ENCODE measurements around the gene C14orf180. TPM values are rescaled to one million over a fixed set of nuclear protein-coding genes. Genes with fewer than 3 reads are reported as not detected.
"Not testable (repeated sequence)": the region's sequence is repeated elsewhere in the genome, so short reads cannot be mapped to it uniquely, and the experiment has no call there.

The C14orf180 gene
- total and polyA plus RNA-seq, 12 donors, result 13.8 to 139 (median 75.1) TPM

DNA sequence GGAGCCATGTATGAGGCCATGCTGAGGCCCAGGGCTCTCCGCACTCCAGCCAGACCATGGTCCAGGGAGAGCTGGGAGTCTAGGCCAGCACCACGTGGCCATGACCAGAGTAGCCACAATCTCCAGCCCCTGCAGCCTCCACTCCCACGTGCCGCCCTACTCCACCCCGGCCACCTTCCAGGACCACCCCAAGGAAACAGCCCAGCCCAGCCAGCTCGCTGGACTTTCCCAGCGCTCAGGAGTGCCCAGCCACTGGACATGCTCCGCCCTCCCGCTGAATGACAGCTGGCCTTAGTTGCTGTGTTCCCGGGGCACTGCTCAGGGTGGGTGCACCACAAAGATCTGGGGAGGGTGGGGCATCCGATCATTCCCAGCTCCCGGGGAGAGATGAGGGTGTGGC lies 2.1 kb upstream of the C14orf180 start:
- Histone ChIP-seq H3K4me3 (no peak overlapping the region), H3K9me3 (no peaks in the 10 kb centered on the region), H3K27ac (no peak overlapping the region), H3K36me3 (no peaks in the 10 kb centered on the region), H3K4me1 (peaks cover 2 to 69% (median 22%) of the 10 kb centered on the region in 9 donors), H3K27me3 (peaks cover 0 to 31% (median 16%) of the 10 kb centered on the region in 7 donors)
- DNase-seq, result no peak
- intact Hi-C loops (cut with DNase I), result loop anchor here in 1 of 10 donors (10.0 kb wide), 1 partner anchor 503 kb away; no protein-coding TSS in a partner anchor
- TF ChIP-seq, protein P1, sequence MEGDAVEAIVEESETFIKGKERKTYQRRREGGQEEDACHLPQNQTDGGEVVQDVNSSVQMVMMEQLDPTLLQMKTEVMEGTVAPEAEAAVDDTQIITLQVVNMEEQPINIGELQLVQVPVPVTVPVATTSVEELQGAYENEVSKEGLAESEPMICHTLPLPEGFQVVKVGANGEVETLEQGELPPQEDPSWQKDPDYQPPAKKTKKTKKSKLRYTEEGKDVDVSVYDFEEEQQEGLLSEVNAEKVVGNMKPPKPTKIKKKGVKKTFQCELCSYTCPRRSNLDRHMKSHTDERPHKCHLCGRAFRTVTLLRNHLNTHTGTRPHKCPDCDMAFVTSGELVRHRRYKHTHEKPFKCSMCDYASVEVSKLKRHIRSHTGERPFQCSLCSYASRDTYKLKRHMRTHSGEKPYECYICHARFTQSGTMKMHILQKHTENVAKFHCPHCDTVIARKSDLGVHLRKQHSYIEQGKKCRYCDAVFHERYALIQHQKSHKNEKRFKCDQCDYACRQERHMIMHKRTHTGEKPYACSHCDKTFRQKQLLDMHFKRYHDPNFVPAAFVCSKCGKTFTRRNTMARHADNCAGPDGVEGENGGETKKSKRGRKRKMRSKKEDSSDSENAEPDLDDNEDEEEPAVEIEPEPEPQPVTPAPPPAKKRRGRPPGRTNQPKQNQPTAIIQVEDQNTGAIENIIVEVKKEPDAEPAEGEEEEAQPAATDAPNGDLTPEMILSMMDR (IDR thresholded peaks at IDR 0.05), result no peak
- 64 to 70% methylated on average over 12 of the region's 12 CpGs for WGBS, 2 donors
- no peak for ATAC-seq

DNA sequence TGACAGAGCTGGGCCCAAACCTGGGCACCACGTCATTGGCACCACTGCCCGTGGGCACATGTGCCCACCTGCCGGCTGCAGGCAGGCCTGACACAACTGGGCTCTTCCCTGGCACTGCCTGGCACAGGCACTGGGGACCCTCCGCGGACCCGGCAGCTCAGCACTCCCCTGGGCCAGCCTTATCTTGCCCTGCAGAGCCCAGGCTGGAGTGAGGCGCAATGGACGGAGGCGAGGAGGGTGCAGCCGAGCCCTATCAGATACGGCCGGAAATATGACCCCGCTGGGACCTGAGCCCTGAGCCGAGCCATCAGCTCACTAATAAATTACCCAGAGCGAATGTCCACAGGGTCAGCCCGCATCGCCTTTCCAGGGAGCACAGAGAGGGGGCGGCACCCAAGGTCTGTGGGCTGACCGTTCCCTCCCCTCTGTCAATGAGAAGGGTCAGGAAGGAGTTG lies 1.7 kb upstream of the C14orf180 start:
- intact Hi-C loops (cut with DNase I), result loop anchor here in 1 of 10 donors (10.0 kb wide), 1 partner anchor 503 kb away; no protein-coding TSS in a partner anchor
- Histone ChIP-seq H3K27ac (no peak overlapping the region), H3K36me3 (no peaks in the 10 kb centered on the region), H3K4me1 (peaks cover 2 to 73% (median 27%) of the 10 kb centered on the region in 9 donors), H3K27me3 (peaks cover 0 to 31% (median 16%) of the 10 kb centered on the region in 7 donors), H3K4me3 (no peak overlapping the region), H3K9me3 (no peaks in the 10 kb centered on the region)
- TF ChIP-seq, protein P1 (IDR thresholded peaks at IDR 0.05), result no peak
- DNase-seq, result no peak
- no peak for ATAC-seq
- 34 to 35% methylated on average over 19 of the region's 19 CpGs for WGBS, 2 donors

DNA sequence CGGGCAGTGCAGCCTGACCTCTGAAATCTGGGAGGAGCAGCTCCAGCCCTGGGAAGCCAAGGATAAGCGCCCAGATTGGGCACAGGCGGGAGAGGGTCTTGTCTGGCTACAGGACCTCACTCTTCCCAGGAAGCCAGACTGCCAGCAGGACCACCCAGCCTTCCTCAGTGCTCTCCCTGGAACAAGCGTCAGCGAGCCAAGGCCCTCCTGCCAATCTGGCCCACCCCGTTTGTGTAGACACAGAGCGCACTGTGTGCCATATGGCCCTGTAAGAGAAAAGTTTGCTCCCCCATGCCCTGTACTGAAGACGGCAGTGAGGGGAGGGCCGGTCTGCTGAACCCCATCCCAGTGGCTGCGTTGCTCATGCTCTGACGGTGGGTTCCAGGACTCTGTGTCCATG lies 1.2 kb upstream of the C14orf180 start:
- TF ChIP-seq, protein P1 (IDR thresholded peaks at IDR 0.05), result no peak
- intact Hi-C loops (cut with DNase I), result loop anchor here in 1 of 10 donors (10.0 kb wide), 1 partner anchor 504 kb away; no protein-coding TSS in a partner anchor
- Histone ChIP-seq H3K36me3 (no peaks in the 10 kb centered on the region), H3K4me1 (peaks cover 2 to 78% (median 31%) of the 10 kb centered on the region in 9 donors), H3K9me3 (no peaks in the 10 kb centered on the region), H3K27ac (no peak overlapping the region), H3K4me3 (no peak overlapping the region), H3K27me3 (peaks cover 0 to 31% (median 16%) of the 10 kb centered on the region in 7 donors)
- ATAC-seq (no peak), DNase-seq (no peak)
- 66 to 69% methylated on average over 11 of the region's 11 CpGs for WGBS, 2 donors

DNA sequence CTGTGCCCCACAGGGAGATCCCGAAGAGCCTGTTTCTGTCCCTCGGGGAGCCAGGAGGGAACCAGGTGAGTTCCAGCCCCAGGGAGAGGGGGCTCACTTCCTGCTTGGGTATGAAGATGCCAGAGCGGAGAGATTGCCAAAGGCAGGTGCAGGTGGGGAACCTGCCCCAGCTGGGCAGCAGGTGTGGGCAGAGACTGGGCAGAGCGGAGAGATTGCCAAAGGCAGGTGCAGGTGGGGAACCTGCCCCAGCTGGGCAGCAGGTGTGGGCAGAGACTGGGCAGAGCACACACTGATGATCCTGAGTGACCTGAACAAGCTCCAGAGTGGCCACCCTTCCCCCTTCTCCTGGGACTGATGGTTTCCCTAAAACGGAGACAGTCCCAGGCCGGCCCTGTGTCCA lies 375 bp downstream of the C14orf180 start:
- H3K27me3 ChIP-seq, result peaks cover 0 to 39% (median 15%) of the 10 kb centered on the region in 7 donors
- peak overlapping the region; percentile 81 to 98 (median 93) for H3K27ac ChIP-seq
- ATAC-seq, H3K36me3 ChIP-seq, H3K9me3 ChIP-seq, DNase-seq: not testable (repeated sequence)
- peaks cover 8 to 81% (median 39%) of the 10 kb centered on the region in 9 donors for H3K4me1 ChIP-seq
- 46 to 59% methylated on average over 6 of the region's 6 CpGs for WGBS, 2 donors
- peak overlapping the region; percentile 22 to 60 (median 54) for H3K4me3 ChIP-seq
- intact Hi-C loops (cut with DNase I), result loop anchor here in 4 of 10 donors (10.0 kb wide), 2 partner anchors 145 to 505 kb away; partner anchors contain the start of gene ADSS1 (in 3 of the 4)

DNA sequence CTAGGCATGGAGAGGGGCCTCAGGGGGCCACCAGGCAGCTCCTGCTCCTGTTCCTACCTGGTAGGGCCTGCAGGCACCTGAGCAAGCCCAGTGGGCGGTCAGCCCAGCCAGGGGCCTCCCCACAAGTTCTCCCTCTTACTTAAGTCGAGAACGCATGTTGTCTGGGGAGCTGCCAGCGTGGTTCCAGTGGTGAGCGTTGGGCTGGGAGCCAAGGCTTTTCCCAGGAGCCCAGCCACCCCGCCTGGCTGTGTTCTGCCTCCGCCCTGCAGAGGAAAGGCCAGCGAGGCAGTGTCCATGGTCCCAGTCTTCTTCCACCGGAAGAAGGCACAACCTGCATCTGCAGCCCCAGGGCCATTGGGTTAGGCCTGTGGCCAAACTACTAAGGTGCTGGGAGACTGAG lies 1.4 kb downstream of the C14orf180 start:
- TF ChIP-seq, protein P1 (IDR thresholded peaks at IDR 0.05), result no peak
- H3K4me3 ChIP-seq, result peak overlapping the region; percentile 38 to 60 (median 54)
- intact Hi-C loops (cut with DNase I), result loop anchor here in 3 of 10 donors (10.0 kb wide), 1 partner anchor 144 kb away; the partner anchor contains the start of gene ADSS1 (in 3 of the 3)
- H3K27ac ChIP-seq, result peak overlapping the region; percentile 81 to 98 (median 93)
- peak; percentile 3 to 57 (median 40) for ATAC-seq
- H3K9me3 ChIP-seq, result no peaks in the 10 kb centered on the region
- WGBS, 2 donors, result 24 to 27% methylated on average over 9 of the region's 9 CpGs
- DNase-seq, result peak; percentile 73 to 83
- H3K4me1 ChIP-seq, result peaks cover 8 to 92% (median 48%) of the 10 kb centered on the region in 9 donors
- peaks cover 0 to 39% (median 11%) of the 10 kb centered on the region in 7 donors for H3K27me3 ChIP-seq
- no peaks in the 10 kb centered on the region for H3K36me3 ChIP-seq

Measured in heart right ventricle (tissue), 16 donors.